GM23248 (cell line): Measurements from ENCODE around the gene XIRP1.

Experiments used
- EZH2 ChIP-seq: fragments of 200-600 bp; sonication (generic); IDR thresholded peaks from 2 replicates; pipeline ENCODE4 v1.6.1; 2018; ENCODE audit warnings: antibody characterized with exemption, mild to moderate bottlenecking; ENCODE audit not compliant: insufficient read depth, poor library complexity, severe bottlenecking
- EZH2phosphoT487 ChIP-seq: fragments of 200-600 bp; sonication (generic); IDR thresholded peaks from 2 replicates; pipeline ENCODE4 v1.6.1; 2018; ENCODE audit warnings: antibody characterized with exemption, moderate library complexity, mild to moderate bottlenecking, low read depth; ENCODE audit not compliant: insufficient read depth

GRCh38 chr3:39189959-39190269, 2.5 kb downstream of the XIRP1 start:
- no peak for TF ChIP-seq EZH2
- no peak for TF ChIP-seq EZH2phosphoT487
